Motor neuron (in vitro differentiated cells): ENCODE results near the gene AUTS2. TPM values are rescaled to one million over a fixed set of nuclear protein-coding genes. Genes with fewer than 3 reads are reported as not detected.
A peak's percentile ranks its signal among the peaks of the same experiment; 100 is the strongest.

Source experiments
- ATAC-seq, 8 experiments: fragments of 200-7000 bp; cut with Tn5 transposase; replicated peaks in 6 of 8; 2 replicates each; pipeline ENCODE4 v1.8.0; 2021; ENCODE audit warnings: mild to moderate bottlenecking in 8 of 8, moderate library complexity in 8 of 8
- H3K27ac ChIP-seq, 2 donors: fragments of 250-450 bp; sonication (Bioruptor Pico); 2 replicates each; pipeline ENCODE4 v1.9.0; 2021; ENCODE audit warnings: antibody characterized with exemption in 2 of 2, mild to moderate bottlenecking in 2 of 2, moderate library complexity in 1 of 2
- H3K4me1 ChIP-seq, 2 donors: fragments of 250-450 bp; sonication (Bioruptor Pico); replicated peaks in 1 of 2; 2 replicates each; pipeline ENCODE4 v1.6.1; 2021; ENCODE audit warnings: antibody characterized with exemption in 2 of 2, mild to moderate bottlenecking in 2 of 2, moderate library complexity in 1 of 2
- H3K4me3 ChIP-seq, 5 donors: fragments of 250-450 bp; sonication (Bioruptor Pico); 2 replicates each; pipeline ENCODE4 v1.9.0; 2021; ENCODE audit warnings: antibody characterized with exemption in 5 of 5, mild to moderate bottlenecking in 5 of 5, moderate library complexity in 4 of 5
- WGBS, 10 experiments: fragments of 450-650 bp; shearing (Covaris generic); methylation state at CpG; one replicate each; pipeline ENCODE4 v1.0.0; 2022; 5-methylcytosine and 5-hydroxymethylcytosine counted together
- in situ Hi-C, 9 experiments: fragments of 400-800 bp; cut with MboI; loops; one replicate each; pipeline ENCODE4 v1.15.0; 2021; ENCODE audit warnings: low sequenced_read_pairs in 9 of 9, low pct_unique_long_range_greater_than_20kb in 2 of 9; ENCODE audit not compliant: unreplicated experiment in 9 of 9
- total RNA-seq, 8 experiments: library from RNA; unstranded; fragments of 300-600 nt; gene quantifications; 2 replicates each; pipeline versions ENCODE4 v1.2.3 to v1.2.4, GENCODE V29; 2022

Gene AUTS2
- total RNA-seq, 8 experiments from 2014 or later, result 0.49 to 68.6 (median 32.2) TPM

DNA sequence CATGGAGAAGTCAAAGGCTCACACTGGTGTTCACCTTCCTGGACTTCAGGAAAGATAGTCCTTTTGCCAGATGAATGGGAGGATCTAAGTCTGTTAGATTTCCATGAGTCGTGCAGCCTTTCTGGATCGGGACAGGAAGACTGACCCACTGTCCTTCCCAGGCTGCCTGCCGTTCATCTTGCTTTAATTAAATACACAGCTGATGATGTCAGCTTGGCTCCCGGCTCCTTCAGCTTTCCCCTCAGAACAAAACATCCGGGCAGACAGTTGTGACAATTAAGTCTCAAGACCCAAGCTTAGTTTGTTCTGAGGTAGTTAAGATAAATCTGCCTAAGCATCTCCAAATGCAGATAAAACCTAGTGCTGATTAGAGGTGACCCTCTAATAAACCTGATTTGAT lies 58.6 kb downstream of the AUTS2 start:
- no peak overlapping the region for H3K27ac ChIP-seq

DNA sequence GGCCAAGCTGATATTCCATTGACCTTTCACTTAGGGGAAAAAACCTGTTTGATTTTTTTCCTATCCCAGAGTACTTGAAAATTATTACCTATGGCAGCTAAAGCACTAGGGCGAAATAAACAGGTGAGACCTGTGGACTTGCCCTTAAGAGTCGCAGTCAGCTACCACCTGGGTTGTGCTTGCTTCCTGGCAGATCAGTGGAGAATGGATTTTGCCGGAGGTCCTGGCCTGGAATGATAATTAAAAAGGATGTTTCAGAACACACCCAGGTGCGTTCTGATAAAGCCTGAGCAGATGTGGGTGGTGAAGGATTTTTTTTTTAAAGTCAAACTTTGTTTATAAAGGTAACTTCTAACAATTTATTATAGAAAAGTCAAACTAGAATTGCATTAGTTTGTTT lies 59.1 kb downstream of the AUTS2 start:
- ATAC-seq, result peak in 1 of 8 experiments; percentile 6
- in situ Hi-C loops, result no loop called here
- Histone ChIP-seq H3K27ac (no peak overlapping the region), H3K4me3 (no peak overlapping the region), H3K4me1 (peaks cover 37 to 43% of the 10 kb centered on the region in 2 donors)
- WGBS, 10 experiments, result 67 to 100% (median 81%) methylated on average over 3 to 4 of the region's 4 CpGs; no CpG with 5 or more reads in 6 of the 10 experiments

More for the DNA sequence above, 58.6 kb downstream of the AUTS2 start:
- WGBS, 10 experiments, result 0 to 41% (median 13%) methylated on average over 1 to 5 of the region's 5 CpGs; no CpG with 5 or more reads in 2 of the 10 experiments
- no peak overlapping the region for H3K4me3 ChIP-seq
- peaks cover 33 to 39% of the 10 kb centered on the region in 2 donors for H3K4me1 ChIP-seq
- ATAC-seq, result peak in 6 of 8 experiments; percentile 58 to 93 (median 88)
- in situ Hi-C loops, result no loop called here

DNA sequence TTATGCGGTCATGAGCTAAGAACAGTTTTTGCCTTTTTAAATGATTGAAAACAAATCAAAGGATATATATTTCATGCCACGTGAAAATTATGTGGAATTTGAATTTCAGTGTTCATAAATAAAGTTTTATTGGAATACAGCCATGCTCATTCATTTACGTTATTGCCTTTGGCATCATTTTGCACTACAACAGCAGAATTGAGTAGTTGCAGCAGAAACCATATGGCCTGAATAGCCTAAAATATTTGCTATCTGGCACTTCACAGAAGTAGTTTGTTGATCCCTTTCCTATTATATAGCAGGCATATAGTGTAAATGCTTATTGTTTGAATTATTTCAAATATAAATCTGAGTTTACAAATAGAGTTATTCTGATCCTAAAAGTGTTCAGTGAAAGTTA lies 59.7 kb downstream of the AUTS2 start:
- in situ Hi-C loops, result no loop called here
- 50 to 100% (median 89%) methylated on average over 2 to 3 of the region's 3 CpGs for WGBS, 10 experiments
- ATAC-seq, result no peak

DNA sequence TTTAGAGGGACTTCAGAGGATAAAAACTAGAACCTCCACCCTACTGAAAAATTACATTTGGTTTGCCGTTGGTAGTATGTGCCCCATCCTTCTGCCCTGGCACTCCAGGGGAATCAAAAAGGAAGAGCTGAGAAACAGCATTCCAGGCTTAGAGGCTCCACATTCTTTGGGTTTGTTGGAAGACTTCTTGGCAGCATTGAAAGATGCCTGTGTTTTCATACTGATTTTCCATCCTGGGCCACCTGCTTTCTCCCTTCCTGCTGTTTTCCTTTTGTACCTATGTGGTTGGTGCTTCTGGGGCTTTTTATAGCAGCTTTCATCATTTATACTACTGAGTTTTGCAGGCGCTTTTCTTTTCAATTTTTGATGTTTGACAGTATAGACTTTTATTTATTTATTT lies 61.7 kb downstream of the AUTS2 start:
- Histone ChIP-seq H3K4me3 (no peak overlapping the region), H3K4me1 (peaks cover 40 to 53% of the 10 kb centered on the region in 2 donors), H3K27ac (no peak overlapping the region)
- WGBS, 10 experiments, result 39 to 100% (median 81%) methylated on average over 1 to 2 of the region's 2 CpGs
- in situ Hi-C loops, result no loop called here
- peak in 1 of 8 experiments; percentile 31 for ATAC-seq

More for the DNA sequence above, 59.7 kb downstream of the AUTS2 start:
- Histone ChIP-seq H3K27ac (no peak overlapping the region), H3K4me3 (no peak overlapping the region), H3K4me1 (peaks cover 44 to 50% of the 10 kb centered on the region in 2 donors)

DNA sequence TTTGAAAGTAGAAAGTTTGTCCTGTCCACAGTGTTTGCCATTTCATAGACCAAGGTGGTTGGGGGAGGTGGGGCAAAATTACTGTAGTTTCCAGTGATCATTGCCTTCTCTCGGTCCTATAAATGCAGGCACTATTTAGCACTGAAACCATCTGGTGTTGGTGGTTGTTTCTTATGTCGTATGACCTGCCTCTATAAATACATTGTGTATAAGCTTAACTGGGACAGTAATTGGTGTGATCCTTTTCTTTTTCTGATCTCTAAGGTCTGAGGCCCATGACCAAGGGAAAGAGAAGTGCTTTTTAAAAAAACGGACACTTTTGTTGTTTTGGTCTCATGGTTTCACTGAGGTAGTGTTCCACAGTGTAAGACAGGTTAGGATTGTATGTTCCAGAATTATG lies 63.1 kb downstream of the AUTS2 start:
- H3K4me1 ChIP-seq, result peaks cover 35 to 55% of the 10 kb centered on the region in 2 donors
- H3K27ac ChIP-seq, result no peak overlapping the region
- in situ Hi-C loops, result no loop called here
- 41 to 100% (median 90%) methylated on average over 1 to 3 of the region's 3 CpGs; no CpG with 5 or more reads in 3 of the 10 experiments for WGBS, 10 experiments
- no peak for ATAC-seq
- H3K4me3 ChIP-seq, result no peak overlapping the region

DNA sequence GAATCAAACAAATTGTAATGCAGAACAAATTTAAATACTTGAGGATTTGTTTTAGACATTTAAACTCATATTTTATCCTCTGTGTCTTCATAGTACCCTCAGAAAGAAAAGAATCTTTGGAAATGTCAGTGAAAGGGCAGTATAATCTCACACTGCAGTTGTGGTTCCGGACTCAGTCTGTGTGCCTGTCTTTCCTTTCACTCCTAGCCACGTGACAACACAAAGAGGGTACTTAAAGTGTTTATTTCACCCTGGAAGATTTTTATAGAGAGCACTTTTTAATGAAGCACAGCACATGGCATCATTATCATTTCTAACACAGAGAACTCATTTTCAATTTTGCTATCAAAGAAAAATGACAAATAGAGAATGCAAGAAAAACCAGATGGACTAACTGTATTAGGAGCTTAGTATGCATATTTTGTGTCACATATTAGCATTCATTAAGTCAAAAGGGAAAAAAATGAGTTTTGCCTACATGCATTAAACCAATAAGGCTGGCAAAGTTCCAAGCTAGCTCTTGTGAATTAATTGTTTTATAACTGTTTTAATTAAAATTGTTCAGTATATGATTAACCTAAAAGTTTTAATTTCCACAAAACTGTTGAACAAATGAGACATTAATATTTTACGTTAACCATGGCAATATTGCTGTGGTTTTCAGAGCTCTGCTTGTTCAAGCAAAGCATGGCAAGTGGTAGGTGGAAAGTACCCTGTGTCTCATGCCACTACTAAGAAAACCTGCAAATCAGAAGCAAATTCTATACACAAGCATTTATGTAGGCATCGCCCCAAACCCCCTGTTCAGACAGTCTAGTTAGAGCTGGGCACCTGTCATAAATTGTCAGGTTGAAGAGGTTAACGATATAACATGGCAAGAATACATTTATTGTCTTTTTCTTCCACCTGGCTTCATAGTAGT lies 65.9 kb downstream of the AUTS2 start:
- no peak for ATAC-seq
- H3K27ac ChIP-seq, result no peak overlapping the region
- no peak overlapping the region for H3K4me3 ChIP-seq
- 53 to 93% (median 88%) methylated on average over 2 to 5 of the region's 5 CpGs for WGBS, 10 experiments
- H3K4me1 ChIP-seq, result peaks cover 31 to 51% of the 10 kb centered on the region in 2 donors
- in situ Hi-C loops, result no loop called here

DNA sequence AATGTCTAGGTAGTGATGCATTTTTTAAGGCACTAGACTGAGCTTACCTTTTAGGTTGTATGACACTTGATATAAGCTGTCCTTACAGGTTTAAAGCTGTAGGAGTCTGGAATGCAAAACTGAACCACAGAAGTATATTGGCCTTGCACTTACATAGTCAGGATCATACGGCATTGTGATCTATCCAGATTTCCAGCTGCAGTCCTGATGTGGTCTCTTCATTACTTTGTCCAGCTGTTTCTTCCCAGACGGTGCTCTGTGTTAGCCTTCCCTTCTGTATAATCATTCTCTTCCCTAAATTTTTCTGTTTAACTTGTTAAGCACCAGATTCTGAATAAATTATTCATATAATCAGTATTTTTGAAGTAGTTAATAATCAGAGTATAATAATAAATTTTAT lies 67.1 kb downstream of the AUTS2 start:
- in situ Hi-C loops, result no loop called here
- H3K27ac ChIP-seq, result no peak overlapping the region
- ATAC-seq, result no peak
- peaks cover 31 to 48% of the 10 kb centered on the region in 2 donors for H3K4me1 ChIP-seq
- WGBS, 10 experiments, result 40 to 100% (median 80%) methylated on average over 1 to 2 of the region's 2 CpGs; no CpG with 5 or more reads in 4 of the 10 experiments
- no peak overlapping the region for H3K4me3 ChIP-seq

DNA sequence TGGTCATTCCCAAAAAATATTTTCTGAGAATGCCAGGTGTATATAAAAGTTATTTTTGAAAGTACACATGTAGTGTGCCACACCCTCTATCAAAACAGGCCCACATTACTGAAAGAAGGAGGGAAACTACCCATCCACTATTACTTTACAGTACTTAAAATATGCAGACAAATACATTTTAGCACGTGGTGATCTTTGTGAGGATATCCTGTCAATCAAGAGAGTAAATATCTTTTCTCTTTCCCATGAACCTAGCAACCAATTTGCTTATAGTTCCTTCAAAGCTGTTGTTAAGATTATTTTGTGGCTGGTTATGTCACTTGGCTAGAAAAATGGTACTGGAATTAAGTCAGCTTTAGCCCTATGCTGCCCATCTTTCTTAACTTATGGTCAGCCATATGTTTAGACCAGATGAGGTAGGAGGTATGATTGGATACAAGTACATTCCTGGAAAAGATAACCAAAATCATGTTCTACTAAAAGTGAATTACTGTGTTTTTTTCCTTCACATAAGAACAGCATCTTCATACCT lies 70.1 kb downstream of the AUTS2 start:
- 0 to 100% (median 63%) methylated on average over 1 of the region's 1 CpG; no CpG with 5 or more reads in 4 of the 10 experiments for WGBS, 10 experiments
- in situ Hi-C loops, result no loop called here
- no peak for ATAC-seq
- Histone ChIP-seq H3K27ac (no peak overlapping the region), H3K4me1 (peaks cover 16 to 25% of the 10 kb centered on the region in 2 donors), H3K4me3 (no peak overlapping the region)

DNA sequence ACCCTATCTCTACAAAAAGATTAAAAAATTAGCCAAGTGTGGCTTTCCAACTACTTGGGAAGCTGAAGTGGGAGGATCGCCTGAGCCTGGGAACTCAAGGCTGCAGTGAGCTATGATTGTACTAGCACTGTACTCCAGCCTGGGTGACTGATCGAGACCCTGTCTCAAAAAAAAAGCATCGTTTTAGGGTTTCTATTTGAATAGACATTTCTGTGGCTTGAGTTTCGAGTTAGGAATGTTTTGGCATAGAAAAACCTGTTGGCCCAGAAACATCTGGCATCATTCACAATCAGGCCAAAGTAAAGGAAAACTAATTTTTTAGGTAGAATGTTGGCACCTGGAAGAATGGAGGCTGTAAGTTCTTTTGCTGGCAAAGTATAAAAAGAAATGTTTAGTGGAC lies 72.4 kb downstream of the AUTS2 start:
- Histone ChIP-seq H3K4me3 (no peak overlapping the region), H3K27ac (no peak overlapping the region), H3K4me1 (peaks cover 14 to 16% of the 10 kb centered on the region in 2 donors)
- WGBS, 10 experiments, result 0 to 100% (median 69%) methylated on average over 1 to 4 of the region's 4 CpGs; no CpG with 5 or more reads in 1 of the 10 experiments
- ATAC-seq, result no peak
- in situ Hi-C loops, result no loop called here

DNA sequence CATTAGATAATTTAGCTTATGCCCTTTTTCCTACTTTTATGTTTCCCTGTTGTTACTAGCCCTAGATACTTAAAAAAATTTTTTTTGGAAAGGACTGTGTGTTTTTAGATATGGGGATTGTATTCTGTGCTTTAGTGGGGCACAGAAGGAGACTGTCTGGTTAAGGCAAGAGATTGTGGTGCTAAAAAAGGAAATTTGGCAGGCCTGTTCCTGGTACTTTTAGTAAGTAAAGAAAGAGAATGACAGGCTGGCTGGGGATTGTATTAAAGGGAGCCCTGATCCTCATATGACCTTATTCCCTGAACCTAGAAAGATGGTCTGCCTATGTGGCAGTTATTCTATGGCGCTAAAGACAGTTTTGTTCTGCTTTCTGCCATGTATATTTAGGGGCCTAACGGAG lies 74.8 kb downstream of the AUTS2 start:
- in situ Hi-C loops, result no loop called here
- Histone ChIP-seq H3K4me1 (peaks cover 33 to 34% of the 10 kb centered on the region in 2 donors), H3K4me3 (no peak overlapping the region), H3K27ac (no peak overlapping the region)
- WGBS, 10 experiments, result 70 to 100% (median 93%) methylated on average over 1 to 2 of the region's 2 CpGs; no CpG with 5 or more reads in 5 of the 10 experiments
- ATAC-seq, result no peak

DNA sequence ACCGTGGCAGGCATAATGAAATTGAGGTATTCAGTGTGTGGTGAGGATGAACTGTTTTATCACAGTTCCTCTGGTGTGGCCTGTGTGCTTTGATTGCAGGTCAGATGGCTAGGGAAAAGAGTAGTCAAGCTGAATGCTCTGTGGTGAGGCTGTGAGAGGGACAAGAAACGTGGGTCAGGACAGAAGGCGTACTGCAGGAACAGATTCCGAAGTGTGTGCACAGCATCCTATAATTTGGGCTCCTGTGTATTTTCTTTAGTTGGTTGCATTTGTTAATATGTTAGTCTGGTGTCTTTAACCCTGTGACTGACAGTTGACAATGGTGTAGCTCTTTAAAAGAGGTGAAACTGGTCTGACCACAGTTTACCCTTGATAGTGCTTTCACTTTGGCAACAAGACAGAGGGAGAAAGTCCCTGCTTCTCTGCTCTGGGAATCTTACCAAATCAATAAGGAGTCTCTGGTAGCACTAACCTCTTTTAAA lies 76.5 kb downstream of the AUTS2 start:
- in situ Hi-C loops, result no loop called here
- ATAC-seq, result no peak
- no peak overlapping the region for H3K4me3 ChIP-seq
- WGBS, 10 experiments, result 20 to 92% (median 73%) methylated on average over 2 to 4 of the region's 4 CpGs; no CpG with 5 or more reads in 3 of the 10 experiments
- no peak overlapping the region for H3K27ac ChIP-seq
- H3K4me1 ChIP-seq, result peaks cover 45 to 46% of the 10 kb centered on the region in 2 donors

DNA sequence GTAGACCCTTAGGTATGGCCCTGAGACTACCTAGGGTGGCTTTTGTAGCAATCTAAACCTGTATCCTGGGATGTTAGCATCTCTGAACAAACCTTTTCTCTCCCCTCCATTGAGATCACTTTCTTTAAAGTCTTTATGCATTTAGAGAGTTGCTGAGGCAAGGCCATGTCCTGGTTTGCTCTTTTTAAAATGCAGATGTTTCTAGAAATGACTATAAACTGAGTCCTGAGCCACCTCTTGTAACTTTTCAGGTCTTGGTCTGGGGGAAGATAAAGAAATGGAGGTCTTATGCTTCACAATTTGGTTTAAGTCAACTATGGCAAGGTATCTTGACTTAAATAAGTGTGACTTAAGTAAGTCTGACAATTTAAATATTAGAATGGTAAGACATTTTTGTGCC lies 78.0 kb downstream of the AUTS2 start:
- ATAC-seq, result no peak
- in situ Hi-C loops, result no loop called here

More for the DNA sequence above, 78.0 kb downstream of the AUTS2 start:
- H3K4me1 ChIP-seq, result peaks cover 44 to 46% of the 10 kb centered on the region in 2 donors
- H3K27ac ChIP-seq, result no peak overlapping the region
- no peak overlapping the region for H3K4me3 ChIP-seq
